ENCODE results near the gene DGKI. TPM values are rescaled to one million over a fixed set of nuclear protein-coding genes. Genes with fewer than 3 reads are reported as not detected.

Gene DGKI
- total and polyA plus RNA-seq, 2 donors (not counting 1 experiment from before 2014, with no cell fraction given), result 0.74 to 2.1 TPM

DNA sequence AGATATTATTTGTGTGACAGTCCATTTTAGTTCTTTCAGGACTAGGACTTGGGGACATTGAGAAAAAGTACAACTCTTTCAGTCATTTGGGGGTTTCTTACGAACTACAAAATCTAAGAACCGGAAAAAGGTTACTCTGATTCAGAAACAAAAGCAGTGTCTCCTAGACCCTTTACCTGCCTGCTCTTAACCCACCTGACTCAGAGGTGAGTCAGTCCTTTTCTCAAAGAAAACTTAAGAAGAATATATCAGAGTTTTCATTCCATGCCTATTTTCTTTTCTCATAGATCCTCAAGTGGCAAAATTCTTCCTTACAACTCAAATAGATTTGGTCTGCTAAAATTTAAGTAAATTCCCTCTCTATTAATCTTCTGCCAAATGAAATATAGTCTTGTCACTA is 388.4 kb downstream of the DGKI start:
- H3K9me3 ChIP-seq (ENCODE audit: control insufficient read depth, insufficient read depth, low read depth, low read length), result no peaks in the 10 kb centered on the region
- no peaks in the 10 kb centered on the region for H4K20me1 ChIP-seq (ENCODE audit: control insufficient read depth, extremely low read depth, insufficient read depth, low read length)
- no peak for DNase-seq (ENCODE audit: low read depth in 2 of 2)
- no peak overlapping the region for H2AFZ ChIP-seq (ENCODE audit: low read length)
- H3K27ac ChIP-seq (ENCODE audit: insufficient read depth, low read length), result no peak overlapping the region
- H3K4me2 ChIP-seq (ENCODE audit: extremely low read depth, insufficient read depth, low read length), result no peak overlapping the region
- H3K9ac ChIP-seq (ENCODE audit: insufficient read depth, low read length), result no peak overlapping the region
- H3K79me2 ChIP-seq (ENCODE audit: control insufficient read depth, insufficient read depth, low read length), result no peaks in the 10 kb centered on the region
- no peaks in the 10 kb centered on the region for H3K36me3 ChIP-seq (ENCODE audit: control insufficient read depth, insufficient read depth, low read length)
- no peak overlapping the region for H3K4me3 ChIP-seq (replicated peaks in 1 of 4; ENCODE audit: control extremely low read depth in 1 of 4, insufficient read depth in 1 of 4, low read depth in 3 of 4, low read length in 4 of 4)
- peaks cover 2% of the 10 kb centered on the region for H3K4me1 ChIP-seq (ENCODE audit: control insufficient read depth, extremely low read depth, insufficient read depth, low read length)
- H3K27me3 ChIP-seq (ENCODE audit: control insufficient read depth, insufficient read depth, low read length), result no peaks in the 10 kb centered on the region
- TF ChIP-seq EZH2 (IDR thresholded peaks at IDR 0.05; ENCODE audit: low read length, missing control alignments), result no peak
- TF ChIP-seq, protein P1, sequence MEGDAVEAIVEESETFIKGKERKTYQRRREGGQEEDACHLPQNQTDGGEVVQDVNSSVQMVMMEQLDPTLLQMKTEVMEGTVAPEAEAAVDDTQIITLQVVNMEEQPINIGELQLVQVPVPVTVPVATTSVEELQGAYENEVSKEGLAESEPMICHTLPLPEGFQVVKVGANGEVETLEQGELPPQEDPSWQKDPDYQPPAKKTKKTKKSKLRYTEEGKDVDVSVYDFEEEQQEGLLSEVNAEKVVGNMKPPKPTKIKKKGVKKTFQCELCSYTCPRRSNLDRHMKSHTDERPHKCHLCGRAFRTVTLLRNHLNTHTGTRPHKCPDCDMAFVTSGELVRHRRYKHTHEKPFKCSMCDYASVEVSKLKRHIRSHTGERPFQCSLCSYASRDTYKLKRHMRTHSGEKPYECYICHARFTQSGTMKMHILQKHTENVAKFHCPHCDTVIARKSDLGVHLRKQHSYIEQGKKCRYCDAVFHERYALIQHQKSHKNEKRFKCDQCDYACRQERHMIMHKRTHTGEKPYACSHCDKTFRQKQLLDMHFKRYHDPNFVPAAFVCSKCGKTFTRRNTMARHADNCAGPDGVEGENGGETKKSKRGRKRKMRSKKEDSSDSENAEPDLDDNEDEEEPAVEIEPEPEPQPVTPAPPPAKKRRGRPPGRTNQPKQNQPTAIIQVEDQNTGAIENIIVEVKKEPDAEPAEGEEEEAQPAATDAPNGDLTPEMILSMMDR (conservative IDR thresholded peaks at IDR 0.05 in 1 of 2, IDR thresholded peaks at IDR 0.05 in 1 of 2; ENCODE audit: low read depth in 1 of 2, low read length in 2 of 2), result no peak

DNA sequence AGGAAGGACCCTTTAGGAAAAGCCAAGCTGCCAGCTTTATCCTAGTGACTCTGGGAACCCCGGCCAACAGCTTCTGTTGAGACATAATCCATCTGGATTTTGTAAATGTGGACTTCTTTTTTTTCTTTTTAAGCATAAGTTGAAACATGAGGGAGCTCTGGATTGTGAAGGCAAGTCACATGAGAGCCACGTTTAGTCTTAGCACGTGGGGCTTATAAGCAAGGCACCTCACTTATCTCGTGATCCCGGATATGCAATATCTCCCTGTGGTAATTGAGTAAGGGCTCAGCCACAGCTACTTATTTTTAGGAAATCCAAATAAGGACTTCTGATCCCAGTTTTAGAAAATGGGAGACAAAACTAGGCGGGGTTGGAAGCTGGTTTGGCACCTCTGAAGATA is 392.0 kb downstream of the DGKI start:
- Histone ChIP-seq H3K27ac (ENCODE audit: insufficient read depth, low read length) (peak overlapping the region; percentile 58), H3K79me2 (ENCODE audit: control insufficient read depth, insufficient read depth, low read length) (no peaks in the 10 kb centered on the region), H3K9ac (ENCODE audit: insufficient read depth, low read length) (peak overlapping the region; percentile 8), H3K4me2 (ENCODE audit: extremely low read depth, insufficient read depth, low read length) (peak overlapping the region; percentile 15), H3K4me1 (ENCODE audit: control insufficient read depth, extremely low read depth, insufficient read depth, low read length) (peaks cover 2% of the 10 kb centered on the region), H4K20me1 (ENCODE audit: control insufficient read depth, extremely low read depth, insufficient read depth, low read length) (no peaks in the 10 kb centered on the region), H3K27me3 (ENCODE audit: control insufficient read depth, insufficient read depth, low read length) (no peaks in the 10 kb centered on the region), H3K36me3 (ENCODE audit: control insufficient read depth, insufficient read depth, low read length) (no peaks in the 10 kb centered on the region), H2AFZ (ENCODE audit: low read length) (peak overlapping the region; percentile 72), H3K4me3 (replicated peaks in 1 of 4; ENCODE audit: control extremely low read depth in 1 of 4, insufficient read depth in 1 of 4, low read depth in 3 of 4, low read length in 4 of 4) (peak overlapping the region in 1 of 4 experiments; percentile 41), H3K9me3 (ENCODE audit: control insufficient read depth, insufficient read depth, low read depth, low read length) (no peaks in the 10 kb centered on the region)
- TF ChIP-seq, protein P1 (conservative IDR thresholded peaks at IDR 0.05 in 1 of 2, IDR thresholded peaks at IDR 0.05 in 1 of 2; ENCODE audit: low read depth in 1 of 2, low read length in 2 of 2), result no peak
- TF ChIP-seq EZH2 (IDR thresholded peaks at IDR 0.05; ENCODE audit: low read length, missing control alignments), result no peak
- DNase-seq (ENCODE audit: low read depth in 2 of 2), result peak; percentile 72 to 96

GRCh38 chr7:137454246-137454724 is 392.5 kb downstream of the DGKI start:
- Histone ChIP-seq H3K9me3 (ENCODE audit: control insufficient read depth, insufficient read depth, low read depth, low read length) (no peaks in the 10 kb centered on the region), H3K27ac (ENCODE audit: insufficient read depth, low read length) (peak overlapping the region; percentile 58), H3K36me3 (ENCODE audit: control insufficient read depth, insufficient read depth, low read length) (no peaks in the 10 kb centered on the region), H3K4me2 (ENCODE audit: extremely low read depth, insufficient read depth, low read length) (peak overlapping the region; percentile 15), H2AFZ (ENCODE audit: low read length) (peak overlapping the region; percentile 72), H3K79me2 (ENCODE audit: control insufficient read depth, insufficient read depth, low read length) (no peaks in the 10 kb centered on the region), H3K4me1 (ENCODE audit: control insufficient read depth, extremely low read depth, insufficient read depth, low read length) (peaks cover 2% of the 10 kb centered on the region), H4K20me1 (ENCODE audit: control insufficient read depth, extremely low read depth, insufficient read depth, low read length) (no peaks in the 10 kb centered on the region), H3K9ac (ENCODE audit: insufficient read depth, low read length) (no peak overlapping the region), H3K27me3 (ENCODE audit: control insufficient read depth, insufficient read depth, low read length) (no peaks in the 10 kb centered on the region), H3K4me3 (replicated peaks in 1 of 4; ENCODE audit: control extremely low read depth in 1 of 4, insufficient read depth in 1 of 4, low read depth in 3 of 4, low read length in 4 of 4) (peak overlapping the region in 1 of 4 experiments; percentile 41)
- TF ChIP-seq EZH2 (IDR thresholded peaks at IDR 0.05; ENCODE audit: low read length, missing control alignments), result no peak
- TF ChIP-seq, protein P1 (conservative IDR thresholded peaks at IDR 0.05 in 1 of 2, IDR thresholded peaks at IDR 0.05 in 1 of 2; ENCODE audit: low read depth in 1 of 2, low read length in 2 of 2), result peak; percentile 61 to 67
- peak; percentile 39 to 73 for DNase-seq (ENCODE audit: low read depth in 2 of 2)
